HG03571 (cell line): ENCODE data around the gene RTN4R.
"Not testable (repeated sequence)": the region's sequence is repeated elsewhere in the genome, so short reads cannot be mapped to it uniquely, and the experiment has no call there.

Experiments used
- ATAC-seq: cut with Tn5 transposase; IDR thresholded peaks from one replicate; pipeline ENCODE4 v1.9.1; 2021; ENCODE audit not compliant: unreplicated experiment

The RTN4R gene

GRCh38 chr22:20268279-20269012, at the start of gene RTN4R:
RTN4R (minus strand) TSS chr22:20268318; CDS start chr22:20268092, 226 bp downstream.
- ATAC-seq: no peak

- not testable (repeated sequence) for ATAC-seq
Observed at GRCh38 chr22:20317402-20318042, 49.4 kb upstream of the RTN4R start.

- no peak for ATAC-seq
Observed at GRCh38 chr22:20316844-20317401, 48.8 kb upstream of the RTN4R start.

GRCh38 chr22:20316217-20316843, 48.2 kb upstream of the RTN4R start:
- no peak for ATAC-seq

GRCh38 chr22:20315337-20316216, 47.5 kb upstream of the RTN4R start:
- ATAC-seq: no peak

- not testable (repeated sequence) for ATAC-seq
Observed at GRCh38 chr22:20314741-20315336, 46.7 kb upstream of the RTN4R start.

GRCh38 chr22:20314206-20314605, 46.1 kb upstream of the RTN4R start:
- ATAC-seq: not testable (repeated sequence)

- ATAC-seq: not testable (repeated sequence)
Observed at GRCh38 chr22:20313306-20314077, 45.4 kb upstream of the RTN4R start.

- no peak for ATAC-seq
Observed at GRCh38 chr22:20312396-20313191, 44.5 kb upstream of the RTN4R start.

- not testable (repeated sequence) for ATAC-seq
Observed at GRCh38 chr22:20311249-20312062, 43.3 kb upstream of the RTN4R start.

GRCh38 chr22:20310773-20311172, 42.7 kb upstream of the RTN4R start:
- ATAC-seq: not testable (repeated sequence)

- not testable (repeated sequence) for ATAC-seq
Observed at GRCh38 chr22:20310180-20310579, 42.1 kb upstream of the RTN4R start.

GRCh38 chr22:20308806-20309650, 40.9 kb upstream of the RTN4R start:
- not testable (repeated sequence) for ATAC-seq

- ATAC-seq: not testable (repeated sequence)
Observed at GRCh38 chr22:20307448-20308447, 39.6 kb upstream of the RTN4R start.

GRCh38 chr22:20306646-20307447, 38.7 kb upstream of the RTN4R start:
- ATAC-seq: not testable (repeated sequence)
